ENCODE data around the gene CLDN19.

Gene CLDN19

GRCh38 chr1:42700006-42700405, 40.0 kb downstream of the CLDN19 start:
- no peak for DNase-seq (ENCODE audit: low read depth)

GRCh38 chr1:42698081-42698813, 41.8 kb downstream of the CLDN19 start:
- no peak for DNase-seq (ENCODE audit: low read depth)

GRCh38 chr1:42692911-42693310, 47.1 kb downstream of the CLDN19 start:
- no peak for DNase-seq (ENCODE audit: low read depth)

- no peak for DNase-seq (ENCODE audit: low read depth)
These were observed 47.6 kb downstream of the CLDN19 start for GRCh38 chr1:42692461-42692860.

GRCh38 chr1:42691157-42691498, 48.9 kb downstream of the CLDN19 start:
- DNase-seq (ENCODE audit: low read depth), result no peak

- DNase-seq (ENCODE audit: low read depth), result no peak
These were observed 49.4 kb downstream of the CLDN19 start for GRCh38 chr1:42690477-42691156.

GRCh38 chr1:42689912-42690311, 50.1 kb downstream of the CLDN19 start:
- no peak for DNase-seq (ENCODE audit: low read depth)

GRCh38 chr1:42686418-42686817, 53.6 kb downstream of the CLDN19 start:
- no peak for DNase-seq (ENCODE audit: low read depth)

- no peak for DNase-seq (ENCODE audit: low read depth)
These were observed 55.9 kb downstream of the CLDN19 start for GRCh38 chr1:42684139-42684538.

Data from activated T-cell treated with anti-CD3 and anti-CD28 coated beads for 48 hours (primary cell).